Measurements from ENCODE around the gene RIPPLY2. TPM values are rescaled to one million over a fixed set of nuclear protein-coding genes. Genes with fewer than 3 reads are reported as not detected.
A peak's percentile ranks its signal among the peaks of the same experiment; 100 is the strongest.
"Not testable (repeated sequence)": the region's sequence is repeated elsewhere in the genome, so short reads cannot be mapped to it uniquely, and the experiment has no call there.

The RIPPLY2 gene
- total RNA-seq (0.35 and 0.45 TPM in 2 replicates), polyA plus RNA-seq (0.49 and 1.2 TPM in 2 replicates)

GRCh38 chr6:83853178-83854000 lies at the start of gene RIPPLY2:
Gene RIPPLY2 (plus strand): TSS chr6:83853360. CDS start chr6:83853417, 57 bp downstream.
- Histone ChIP-seq H3K27ac (no peak within 1 kb of the TSS), H3K36me3 (no peaks in the 10 kb centered on the region), H3K9me3 (ENCODE audit: low read depth) (no peaks in the 10 kb centered on the region), H3K27me3 (peaks cover 39% of the 10 kb centered on the region), H3K4me1 (ENCODE audit: low read depth) (no peaks in the 10 kb centered on the region), H3K4me3 (peak within 1 kb of the TSS; percentile 50)
- DNase-seq (ENCODE audit: low read depth in 1 of 2, low spot score in 1 of 2): peak; percentile 63 to 64
- no peak for TF ChIP-seq CTCF (IDR thresholded peaks at IDR 0.05; ENCODE audit: low read depth, low read length)

- DNase-seq (ENCODE audit: low read depth in 1 of 2, low spot score in 1 of 2); H3K27me3 ChIP-seq; H3K4me1 ChIP-seq (ENCODE audit: low read depth); H3K36me3 ChIP-seq; H3K27ac ChIP-seq; H3K4me3 ChIP-seq; H3K9me3 ChIP-seq (ENCODE audit: low read depth): not testable (repeated sequence)
Measured at GRCh38 chr6:83803492-83803891, 49.7 kb upstream of the RIPPLY2 start.

- no peak for DNase-seq (ENCODE audit: low read depth in 1 of 2, low spot score in 1 of 2)
- Histone ChIP-seq H3K36me3 (no peaks in the 10 kb centered on the region), H3K4me1 (ENCODE audit: low read depth) (peaks cover 9% of the 10 kb centered on the region), H3K4me3 (no peak overlapping the region), H3K27me3 (no peaks in the 10 kb centered on the region), H3K9me3 (ENCODE audit: low read depth) (no peaks in the 10 kb centered on the region), H3K27ac (no peak overlapping the region)
- TF ChIP-seq CTCF (IDR thresholded peaks at IDR 0.05; ENCODE audit: low read depth, low read length): no peak
Measured at GRCh38 chr6:83804886-83805285, 48.3 kb upstream of the RIPPLY2 start.

GRCh38 chr6:83808005-83808404 lies 45.2 kb upstream of the RIPPLY2 start:
- peaks cover 9% of the 10 kb centered on the region for H3K4me1 ChIP-seq (ENCODE audit: low read depth)
- DNase-seq (ENCODE audit: low read depth in 1 of 2, low spot score in 1 of 2): no peak

DNA sequence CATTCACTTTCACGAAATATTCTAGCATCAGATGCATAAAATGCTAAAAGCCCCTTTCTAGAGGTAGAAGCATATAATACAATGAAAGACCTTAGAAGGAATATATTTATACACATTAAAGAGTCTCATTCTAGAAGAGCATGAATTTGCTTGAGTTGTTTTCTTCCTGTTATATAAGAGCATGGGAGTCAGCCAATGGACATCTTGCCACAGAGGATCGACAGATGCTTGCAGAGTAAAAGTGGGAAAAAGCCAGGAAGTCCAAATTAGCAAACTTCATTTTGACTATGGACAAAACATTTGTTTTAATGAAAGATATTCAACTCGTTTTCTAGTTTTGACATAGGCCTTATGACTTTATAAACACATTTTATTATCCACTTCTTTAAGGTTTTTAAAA lies 44.2 kb upstream of the RIPPLY2 start:
- no peak overlapping the region for H3K27ac ChIP-seq
- no peaks in the 10 kb centered on the region for H3K27me3 ChIP-seq
- H3K4me1 ChIP-seq (ENCODE audit: low read depth): peaks cover 9% of the 10 kb centered on the region
- DNase-seq (ENCODE audit: low read depth in 1 of 2, low spot score in 1 of 2): no peak
- H3K4me3 ChIP-seq: no peak overlapping the region
- H3K9me3 ChIP-seq (ENCODE audit: low read depth): no peaks in the 10 kb centered on the region
- TF ChIP-seq CTCF (IDR thresholded peaks at IDR 0.05; ENCODE audit: low read depth, low read length): no peak
- no peaks in the 10 kb centered on the region for H3K36me3 ChIP-seq

More at GRCh38 chr6:83808005-83808404, 45.2 kb upstream of the RIPPLY2 start:
- no peak overlapping the region for H3K4me3 ChIP-seq
- H3K9me3 ChIP-seq (ENCODE audit: low read depth): no peaks in the 10 kb centered on the region
- no peak for TF ChIP-seq CTCF (IDR thresholded peaks at IDR 0.05; ENCODE audit: low read depth, low read length)
- H3K27ac ChIP-seq: no peak overlapping the region
- no peaks in the 10 kb centered on the region for H3K27me3 ChIP-seq
- H3K36me3 ChIP-seq: no peaks in the 10 kb centered on the region

GRCh38 chr6:83812595-83812994 lies 40.6 kb upstream of the RIPPLY2 start:
- Histone ChIP-seq H3K27ac (no peak overlapping the region), H3K36me3 (no peaks in the 10 kb centered on the region), H3K9me3 (ENCODE audit: low read depth) (no peaks in the 10 kb centered on the region), H3K27me3 (no peaks in the 10 kb centered on the region), H3K4me3 (no peak overlapping the region), H3K4me1 (ENCODE audit: low read depth) (peaks cover 5% of the 10 kb centered on the region)
- no peak for DNase-seq (ENCODE audit: low read depth in 1 of 2, low spot score in 1 of 2)
- TF ChIP-seq CTCF (IDR thresholded peaks at IDR 0.05; ENCODE audit: low read depth, low read length): no peak

All from cardiac muscle cell (in vitro differentiated cells and primary cell).